ENCODE data around the gene ACP4.
A peak's percentile ranks its signal among the peaks of the same experiment; 100 is the strongest.

Gene ACP4

GRCh38 chr19:50833802-50834167 lies 43.6 kb downstream of the ACP4 start:
- no peak overlapping the region for H3K4me3 ChIP-seq (ENCODE audit: low read length)
- no peak for TF ChIP-seq ZNF274 (IDR thresholded peaks at IDR 0.05; ENCODE audit: low read depth, low read length)

GRCh38 chr19:50835103-50835784 lies 45.0 kb downstream of the ACP4 start:
- peak overlapping the region; percentile 59; the same call in 1 of the 2 replicates for H3K4me3 ChIP-seq (ENCODE audit: low read length)
- no peak for TF ChIP-seq ZNF274 (IDR thresholded peaks at IDR 0.05; ENCODE audit: low read depth, low read length)

GRCh38 chr19:50835785-50836542 lies 45.7 kb downstream of the ACP4 start:
- peak overlapping the region; percentile 59; the same call in 1 of the 2 replicates for H3K4me3 ChIP-seq (ENCODE audit: low read length)

GRCh38 chr19:50836543-50837195 lies 46.5 kb downstream of the ACP4 start:
- no peak overlapping the region for H3K4me3 ChIP-seq (ENCODE audit: low read length)
- TF ChIP-seq ZNF274 (IDR thresholded peaks at IDR 0.05; ENCODE audit: low read depth, low read length): no peak

More at GRCh38 chr19:50835785-50836542, 45.7 kb downstream of the ACP4 start:
- TF ChIP-seq ZNF274 (IDR thresholded peaks at IDR 0.05; ENCODE audit: low read depth, low read length): no peak

GRCh38 chr19:50837300-50837699 lies 47.1 kb downstream of the ACP4 start:
- H3K4me3 ChIP-seq (ENCODE audit: low read length): no peak overlapping the region
- no peak for TF ChIP-seq ZNF274 (IDR thresholded peaks at IDR 0.05; ENCODE audit: low read depth, low read length)

- TF ChIP-seq ZNF274 (IDR thresholded peaks at IDR 0.05; ENCODE audit: low read depth, low read length): no peak
- H3K4me3 ChIP-seq (ENCODE audit: low read length): no peak overlapping the region
These were observed 48.0 kb downstream of the ACP4 start for GRCh38 chr19:50838239-50838638.

- no peak for TF ChIP-seq ZNF274 (IDR thresholded peaks at IDR 0.05; ENCODE audit: low read depth, low read length)
- no peak overlapping the region for H3K4me3 ChIP-seq (ENCODE audit: low read length)
These were observed 49.8 kb downstream of the ACP4 start for GRCh38 chr19:50839712-50840655.

- no peak overlapping the region for H3K4me3 ChIP-seq (ENCODE audit: low read length)
- no peak for TF ChIP-seq ZNF274 (IDR thresholded peaks at IDR 0.05; ENCODE audit: low read depth, low read length)
These were observed 51.9 kb downstream of the ACP4 start for GRCh38 chr19:50842130-50842529.

GRCh38 chr19:50843205-50843604 lies 53.0 kb downstream of the ACP4 start:
- no peak for TF ChIP-seq ZNF274 (IDR thresholded peaks at IDR 0.05; ENCODE audit: low read depth, low read length)

GRCh38 chr19:50843701-50844221 lies 53.5 kb downstream of the ACP4 start:
- H3K4me3 ChIP-seq (ENCODE audit: low read length): no peak overlapping the region
- no peak for TF ChIP-seq ZNF274 (IDR thresholded peaks at IDR 0.05; ENCODE audit: low read depth, low read length)

More at GRCh38 chr19:50843205-50843604, 53.0 kb downstream of the ACP4 start:
- no peak overlapping the region for H3K4me3 ChIP-seq (ENCODE audit: low read length)

GRCh38 chr19:50844296-50844935 lies 54.2 kb downstream of the ACP4 start:
- no peak overlapping the region for H3K4me3 ChIP-seq (ENCODE audit: low read length)
- no peak for TF ChIP-seq ZNF274 (IDR thresholded peaks at IDR 0.05; ENCODE audit: low read depth, low read length)

All from GM08714 (cell line).